CD8-positive, alpha-beta memory T cell (primary cell): Measurements from ENCODE around the gene SFSWAP. TPM values are rescaled to one million over a fixed set of nuclear protein-coding genes. Genes with fewer than 3 reads are reported as not detected.
A peak's percentile ranks its signal among the peaks of the same experiment; 100 is the strongest.

Source experiments
- CTCF ChIA-PET: fragments of 350-600 bp; sonication (Branson Sonifier 250); formaldehyde crosslinking; loops from one replicate; lab custom pipeline; 2021; ENCODE audit warnings: antibody characterized with exemption; lab: Charles Lee
- POLR2A ChIA-PET: fragments of 350-600 bp; sonication (Branson Sonifier 250); formaldehyde crosslinking; loops from one replicate; lab custom pipeline; 2021; ENCODE audit warnings: antibody characterized with exemption; lab: Charles Lee
- DNase-seq, 5 donors: peaks; one replicate each; pipeline versions ENCODE4 v3.0.0 to v3.0.0-alpha.2; 2020 to 2022; ENCODE audit warnings: mixed read lengths in 1 of 5
- H3K27ac ChIP-seq: one replicate; pipeline ENCODE4 v1.7.0; 2013; ENCODE audit warnings: low read depth, mild to moderate bottlenecking, low read length, moderate library complexity
- H3K27me3 ChIP-seq: 2 replicates; pipeline ENCODE4 v1.7.0; 2013; ENCODE audit warnings: low read length, mild to moderate bottlenecking; ENCODE audit not compliant: insufficient read depth, poor library complexity, severe bottlenecking
- H3K36me3 ChIP-seq: 2 replicates; pipeline ENCODE4 v1.7.0; 2013; ENCODE audit warnings: mild to moderate bottlenecking, low read length, moderate library complexity; ENCODE audit not compliant: insufficient read depth
- H3K4me1 ChIP-seq: 2 replicates; pipeline ENCODE4 v1.7.0; 2013; ENCODE audit warnings: mild to moderate bottlenecking, low read length, moderate library complexity; ENCODE audit not compliant: insufficient read depth
- H3K4me3 ChIP-seq: 2 replicates; pipeline ENCODE4 v1.7.0; 2013; ENCODE audit warnings: mild to moderate bottlenecking, low read length
- H3K9me3 ChIP-seq: 2 replicates; pipeline ENCODE4 v1.7.0; 2013; ENCODE audit warnings: mild to moderate bottlenecking, low read length
- H3K27ac Mint-ChIP-seq, 8 donors: one replicate each; pipeline ENCODE4 v1.8.0; 2020 to 2021; ENCODE audit warnings: mixed read lengths in 8 of 8, mild to moderate bottlenecking in 6 of 8, inconsistent platforms in 3 of 8, moderate library complexity in 3 of 8
- H3K27me3 Mint-ChIP-seq, 2 donors: one replicate each; pipeline ENCODE4 v1.8.0; 2020 to 2021; ENCODE audit warnings: mixed read lengths in 2 of 2, mild to moderate bottlenecking in 1 of 2, moderate library complexity in 1 of 2
- H3K36me3 Mint-ChIP-seq, 3 donors: one replicate each; pipeline ENCODE4 v1.8.0; 2020 to 2021; ENCODE audit warnings: mixed read lengths in 3 of 3, inconsistent platforms in 1 of 3, mild to moderate bottlenecking in 1 of 3
- H3K4me1 Mint-ChIP-seq, 3 donors: one replicate each; pipeline ENCODE4 v1.8.0; 2020 to 2021; ENCODE audit warnings: mixed read lengths in 3 of 3, inconsistent platforms in 1 of 3, mild to moderate bottlenecking in 1 of 3
- H3K4me3 Mint-ChIP-seq, 7 donors: one replicate each; pipeline ENCODE4 v1.8.0; 2020 to 2021; ENCODE audit warnings: mixed read lengths in 7 of 7, mild to moderate bottlenecking in 6 of 7, moderate library complexity in 4 of 7, inconsistent platforms in 2 of 7
- H3K9me3 Mint-ChIP-seq, 5 donors: one replicate each; pipeline ENCODE4 v1.8.0; 2020 to 2022; ENCODE audit warnings: mixed read lengths in 5 of 5, mild to moderate bottlenecking in 3 of 5, moderate library complexity in 2 of 5, inconsistent platforms in 1 of 5
- polyA plus RNA-seq: library from polyadenylated mRNA; unstranded; fragments of 300-500 nt; fragmentation: Illumina TruSeq; gene quantifications from one replicate; pipeline ENCODE4 v1.2.3, GENCODE V29; 2021
- total RNA-seq, 2 experiments: library from RNA; stranded (reverse); gene quantifications; one replicate each; pipeline ENCODE4 v1.2.3, GENCODE V29; 2021

The SFSWAP gene
- total and polyA plus RNA-seq, 3 experiments from 2014 or later = 22.6 to 65.2 (median 63.3) TPM

- Histone ChIP-seq H3K9me3 (no peaks in the 10 kb centered on the region), H3K4me1 (no peaks in the 10 kb centered on the region), H3K36me3 (peaks cover 17% of the 10 kb centered on the region), H3K27ac (no peak overlapping the region), H3K27me3 (no peaks in the 10 kb centered on the region), H3K4me3 (no peak overlapping the region)
- H3K36me3 Mint-ChIP-seq = peaks cover 14 to 85% (median 21%) of the 10 kb centered on the region in 3 donors
- POLR2A ChIA-PET = no interaction called here
- H3K4me3 Mint-ChIP-seq = no peak overlapping the region
- CTCF ChIA-PET = no interaction called here
- peak overlapping the region in 1 of 8 donors; percentile 38 for H3K27ac Mint-ChIP-seq
- peaks cover 0 to 4% (median 0%) of the 10 kb centered on the region in 3 donors for H3K4me1 Mint-ChIP-seq
- no peaks in the 10 kb centered on the region for H3K27me3 Mint-ChIP-seq
- no peak for DNase-seq
- no peaks in the 10 kb centered on the region for H3K9me3 Mint-ChIP-seq
These were observed 84.2 kb downstream of the SFSWAP start for GRCh38 chr12:131795064-131795463.

- Histone ChIP-seq H3K27ac (no peak overlapping the region), H3K4me3 (no peak overlapping the region), H3K27me3 (no peaks in the 10 kb centered on the region), H3K9me3 (no peaks in the 10 kb centered on the region), H3K4me1 (no peaks in the 10 kb centered on the region), H3K36me3 (peaks cover 16% of the 10 kb centered on the region)
- no peak overlapping the region for H3K4me3 Mint-ChIP-seq
- no peaks in the 10 kb centered on the region for H3K9me3 Mint-ChIP-seq
- CTCF ChIA-PET = no interaction called here
- H3K36me3 Mint-ChIP-seq = peaks cover 9 to 85% (median 17%) of the 10 kb centered on the region in 3 donors
- H3K27ac Mint-ChIP-seq = peak overlapping the region in 3 of 8 donors; percentile 11 to 66 (median 38)
- DNase-seq = no peak
- POLR2A ChIA-PET = no interaction called here
- H3K27me3 Mint-ChIP-seq = no peaks in the 10 kb centered on the region
- peaks cover 0 to 4% (median 0%) of the 10 kb centered on the region in 3 donors for H3K4me1 Mint-ChIP-seq
These were observed 85.0 kb downstream of the SFSWAP start for GRCh38 chr12:131795690-131796410.

DNA sequence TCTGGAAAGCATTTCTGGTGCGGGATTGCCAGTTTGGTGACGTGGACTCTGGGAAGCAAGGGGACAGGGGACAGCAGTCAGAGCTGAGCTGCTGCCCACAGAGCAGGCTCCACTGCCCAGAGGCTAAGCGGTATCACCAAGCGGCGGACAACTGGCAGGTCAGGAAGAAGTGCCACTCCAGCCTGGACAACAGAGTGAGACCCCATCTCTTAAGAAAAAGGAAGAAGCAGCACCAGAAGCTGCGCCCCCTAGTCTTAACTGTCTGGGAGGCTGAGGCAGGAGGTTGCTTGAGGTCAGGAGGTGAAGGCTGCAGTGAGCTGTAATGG lies 85.5 kb downstream of the SFSWAP start:
- POLR2A ChIA-PET = no interaction called here

DNA sequence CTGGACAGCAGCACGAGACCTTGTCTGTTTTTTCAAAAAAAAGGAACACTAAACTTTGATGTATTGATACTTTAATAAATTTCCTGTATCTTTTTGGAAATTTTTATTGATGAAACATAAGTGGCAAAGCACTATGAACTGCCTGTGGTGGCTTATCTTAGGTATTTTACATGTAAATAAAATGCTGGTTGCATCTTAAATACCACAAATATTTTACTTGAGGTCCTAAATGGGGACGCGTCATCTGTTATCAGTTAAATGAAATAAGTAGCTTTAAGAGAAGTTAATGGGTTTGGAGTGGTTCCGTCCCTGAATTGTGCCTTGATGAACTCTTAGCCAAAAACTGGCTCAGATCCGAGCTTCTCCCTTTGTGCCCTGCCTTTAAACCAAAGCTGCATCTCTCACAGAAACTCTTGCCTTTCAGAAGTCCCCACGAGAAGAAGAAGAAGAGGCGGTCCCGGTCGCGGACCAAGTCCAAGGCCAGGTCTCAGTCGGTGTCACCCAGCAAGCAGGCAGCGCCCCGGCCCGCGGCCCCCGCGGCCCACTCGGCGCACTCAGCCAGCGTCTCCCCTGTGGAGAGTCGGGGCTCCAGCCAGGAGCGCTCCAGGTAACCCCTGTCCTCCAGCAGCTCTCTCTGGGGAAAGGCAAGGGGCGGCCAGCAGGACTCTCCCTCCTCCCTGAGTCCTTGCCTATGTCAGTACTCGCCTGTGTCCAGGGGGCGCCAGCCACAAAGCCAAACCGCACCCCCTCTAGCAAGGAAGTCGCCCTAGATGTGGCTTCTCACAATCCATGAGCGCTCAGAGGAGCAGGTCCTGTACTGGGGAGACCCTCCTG lies 86.1 kb downstream of the SFSWAP start:
- Mint-ChIP-seq H3K9me3 (no peaks in the 10 kb centered on the region), H3K36me3 (peaks cover 9 to 83% (median 20%) of the 10 kb centered on the region in 3 donors), H3K4me3 (no peak overlapping the region), H3K27ac (peak overlapping the region in 1 of 8 donors; percentile 50), H3K27me3 (no peaks in the 10 kb centered on the region), H3K4me1 (peaks cover 0 to 4% (median 0%) of the 10 kb centered on the region in 3 donors)
- POLR2A ChIA-PET = no interaction called here
- H3K27me3 ChIP-seq = no peaks in the 10 kb centered on the region
- DNase-seq = no peak
- no peak overlapping the region for H3K4me3 ChIP-seq
- CTCF ChIA-PET = no interaction called here
- no peak overlapping the region for H3K27ac ChIP-seq
- no peaks in the 10 kb centered on the region for H3K9me3 ChIP-seq
- H3K36me3 ChIP-seq = peaks cover 16% of the 10 kb centered on the region
- H3K4me1 ChIP-seq = no peaks in the 10 kb centered on the region

More for the DNA sequence above, 85.5 kb downstream of the SFSWAP start:
- Mint-ChIP-seq H3K4me3 (no peak overlapping the region), H3K27ac (peak overlapping the region in 2 of 8 donors; percentile 50 to 66), H3K9me3 (no peaks in the 10 kb centered on the region), H3K27me3 (no peaks in the 10 kb centered on the region), H3K36me3 (peaks cover 9 to 84% (median 18%) of the 10 kb centered on the region in 3 donors), H3K4me1 (peaks cover 0 to 4% (median 0%) of the 10 kb centered on the region in 3 donors)
- no peak for DNase-seq
- H3K36me3 ChIP-seq = peaks cover 16% of the 10 kb centered on the region
- no peaks in the 10 kb centered on the region for H3K9me3 ChIP-seq
- H3K4me3 ChIP-seq = no peak overlapping the region
- CTCF ChIA-PET = no interaction called here
- no peaks in the 10 kb centered on the region for H3K27me3 ChIP-seq
- no peaks in the 10 kb centered on the region for H3K4me1 ChIP-seq
- no peak overlapping the region for H3K27ac ChIP-seq

- CTCF ChIA-PET = no interaction called here
- no peaks in the 10 kb centered on the region for H3K27me3 Mint-ChIP-seq
- no peak overlapping the region for H3K4me3 Mint-ChIP-seq
- Histone ChIP-seq H3K4me3 (no peak overlapping the region), H3K27me3 (no peaks in the 10 kb centered on the region), H3K9me3 (no peaks in the 10 kb centered on the region), H3K27ac (no peak overlapping the region), H3K36me3 (peaks cover 12% of the 10 kb centered on the region), H3K4me1 (no peaks in the 10 kb centered on the region)
- no peak overlapping the region for H3K27ac Mint-ChIP-seq
- POLR2A ChIA-PET = no interaction called here
- DNase-seq = no peak
- peaks cover 0 to 4% (median 0%) of the 10 kb centered on the region in 3 donors for H3K4me1 Mint-ChIP-seq
- no peaks in the 10 kb centered on the region for H3K9me3 Mint-ChIP-seq
- H3K36me3 Mint-ChIP-seq = peaks cover 9 to 84% (median 22%) of the 10 kb centered on the region in 3 donors
These were observed 86.7 kb downstream of the SFSWAP start for GRCh38 chr12:131797588-131797934.

DNA sequence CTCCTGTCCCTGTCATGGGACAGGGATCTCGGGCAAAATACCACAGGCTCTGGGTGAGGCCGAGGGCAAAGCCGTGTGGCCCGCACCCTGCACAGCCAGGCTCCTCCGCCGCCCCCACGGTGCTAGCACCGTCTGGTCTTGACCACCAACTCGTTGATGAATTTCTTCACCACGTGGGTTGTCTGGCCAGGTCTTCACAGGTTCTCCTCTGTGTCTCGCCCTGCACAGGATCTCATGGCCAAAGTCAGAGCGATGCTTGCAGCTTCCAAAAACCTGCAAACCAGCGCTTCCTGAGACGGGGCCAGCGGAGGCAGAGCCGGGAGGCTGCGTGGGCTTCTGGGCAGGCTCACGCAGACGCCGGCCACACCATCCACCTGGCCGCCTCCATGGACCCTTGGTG lies 88.3 kb downstream of the SFSWAP start:
- Mint-ChIP-seq H3K4me1 (no peaks in the 10 kb centered on the region), H3K27me3 (no peaks in the 10 kb centered on the region), H3K36me3 (peaks cover 4 to 80% (median 17%) of the 10 kb centered on the region in 3 donors), H3K27ac (no peak overlapping the region), H3K4me3 (no peak overlapping the region), H3K9me3 (no peaks in the 10 kb centered on the region)
- Histone ChIP-seq H3K36me3 (peaks cover 9% of the 10 kb centered on the region), H3K27ac (no peak overlapping the region), H3K4me3 (no peak overlapping the region), H3K9me3 (no peaks in the 10 kb centered on the region), H3K27me3 (no peaks in the 10 kb centered on the region), H3K4me1 (no peaks in the 10 kb centered on the region)
- no peak for DNase-seq
- CTCF ChIA-PET = no interaction called here
- POLR2A ChIA-PET = no interaction called here

- DNase-seq = no peak
- H3K9me3 Mint-ChIP-seq = no peaks in the 10 kb centered on the region
- H3K36me3 ChIP-seq = peaks cover 9% of the 10 kb centered on the region
These were observed 89.1 kb downstream of the SFSWAP start for GRCh38 chr12:131799828-131800593.

More at GRCh38 chr12:131799828-131800593, 89.1 kb downstream of the SFSWAP start:
- Mint-ChIP-seq H3K27me3 (no peaks in the 10 kb centered on the region), H3K4me1 (no peaks in the 10 kb centered on the region), H3K27ac (peak overlapping the region in 1 of 8 donors; percentile 26), H3K36me3 (peaks cover 4 to 73% (median 17%) of the 10 kb centered on the region in 3 donors), H3K4me3 (no peak overlapping the region)
- Histone ChIP-seq H3K4me3 (no peak overlapping the region), H3K4me1 (no peaks in the 10 kb centered on the region), H3K9me3 (no peaks in the 10 kb centered on the region), H3K27me3 (no peaks in the 10 kb centered on the region), H3K27ac (no peak overlapping the region)
- ChIA-PET CTCF (no interaction called here), POLR2A (no interaction called here)
